Urothelium cell line (cell line): ENCODE measurements around the gene UTS2B.

Experiments
- DNase-seq: peaks from one replicate; pipeline ENCODE4 v3.0.0; 2011; ENCODE audit warnings: low spot score, mixed read lengths
- FAIRE-seq: peaks from 2 replicates; lab custom pipeline; 2011; peaks lifted over from hg19 to GRCh38; lab: Jason Lieb, UNC

Gene UTS2B

DNA sequence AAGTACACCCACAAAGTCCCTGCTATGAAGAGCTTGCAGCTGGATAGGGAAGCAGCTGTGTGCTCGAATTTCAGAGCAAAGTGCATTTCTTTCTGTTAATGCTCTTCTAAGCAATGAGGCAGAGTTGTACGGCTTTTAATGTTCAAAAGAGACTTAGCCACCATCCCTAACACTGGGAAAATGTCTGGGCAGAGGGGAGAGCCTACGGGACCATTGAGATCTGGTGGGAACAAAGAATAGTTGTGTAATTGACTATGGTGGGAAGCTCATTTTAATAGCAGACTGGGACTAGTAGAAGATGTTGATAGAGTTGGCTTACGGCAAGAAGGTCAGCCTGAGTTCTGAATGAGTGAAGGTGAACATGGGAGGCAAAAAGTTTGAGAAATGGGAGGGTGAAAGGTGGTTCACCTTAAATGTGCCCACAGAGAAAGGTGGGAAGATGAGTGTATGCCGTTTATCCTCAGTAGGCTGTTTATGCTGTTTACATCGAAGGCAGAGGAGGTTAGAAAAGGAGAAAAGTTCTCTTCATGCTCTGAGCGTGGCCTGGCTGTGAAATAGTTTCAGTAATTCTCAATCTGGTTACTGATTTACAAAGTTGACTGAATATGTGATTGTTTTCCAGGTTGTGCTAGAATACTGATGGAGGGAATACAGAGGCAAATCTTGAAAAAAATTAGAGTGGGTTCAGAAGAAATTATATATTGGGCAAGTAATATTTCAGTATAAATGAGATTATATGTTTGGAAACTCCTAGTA is 22.9 kb upstream of the UTS2B start:
- FAIRE-seq (no peak), DNase-seq (no peak)

GRCh38 chr3:191352014-191352413 is 21.7 kb upstream of the UTS2B start:
- no peak for FAIRE-seq
- no peak for DNase-seq

GRCh38 chr3:191350396-191351090 is 20.2 kb upstream of the UTS2B start:
- FAIRE-seq: no peak
- DNase-seq: no peak

DNA sequence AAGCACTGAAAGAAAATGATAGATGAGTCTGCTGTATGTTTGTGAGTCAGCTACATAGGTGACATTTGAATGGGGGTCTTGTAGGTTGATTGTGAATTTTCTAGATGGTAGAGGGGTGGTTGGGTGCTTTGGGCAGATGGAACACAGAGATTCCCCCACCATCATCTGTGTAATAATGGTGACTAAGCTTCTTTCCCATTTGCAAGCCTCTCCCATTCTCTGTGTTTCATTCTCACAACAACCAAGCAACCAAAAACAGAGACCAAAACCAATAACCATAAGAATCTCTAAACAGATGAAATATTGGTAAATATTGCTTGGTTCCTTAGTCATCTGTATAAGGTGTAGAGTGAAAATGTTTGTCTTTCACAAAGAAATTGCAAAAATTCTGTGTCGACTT is 17.8 kb upstream of the UTS2B start:
- DNase-seq: no peak
- no peak for FAIRE-seq

DNA sequence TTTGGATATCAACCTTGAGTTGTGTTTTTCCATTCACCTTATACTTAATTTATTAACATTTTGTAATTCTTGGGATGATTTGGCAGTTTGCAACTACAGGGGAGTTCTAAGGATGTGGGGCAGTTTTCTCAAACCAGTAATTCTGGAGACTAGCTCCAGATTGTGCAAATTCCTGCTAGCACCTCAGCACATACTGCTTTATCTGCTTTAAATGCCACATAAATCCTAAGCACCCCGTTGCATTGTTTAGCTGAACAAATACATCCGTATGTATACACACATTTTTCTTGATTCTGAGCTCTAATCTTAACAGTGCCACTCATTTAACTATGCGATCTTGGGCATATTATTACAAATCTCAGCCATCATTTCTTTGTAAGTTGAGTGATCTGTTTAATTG is 16.9 kb upstream of the UTS2B start:
- DNase-seq (no peak), FAIRE-seq (no peak)

- FAIRE-seq: no peak
- DNase-seq: no peak
Measured at GRCh38 chr3:191345334-191345733, 15.0 kb upstream of the UTS2B start.

- no peak for FAIRE-seq
- DNase-seq: no peak
Measured at GRCh38 chr3:191343913-191344312, 13.6 kb upstream of the UTS2B start.

DNA sequence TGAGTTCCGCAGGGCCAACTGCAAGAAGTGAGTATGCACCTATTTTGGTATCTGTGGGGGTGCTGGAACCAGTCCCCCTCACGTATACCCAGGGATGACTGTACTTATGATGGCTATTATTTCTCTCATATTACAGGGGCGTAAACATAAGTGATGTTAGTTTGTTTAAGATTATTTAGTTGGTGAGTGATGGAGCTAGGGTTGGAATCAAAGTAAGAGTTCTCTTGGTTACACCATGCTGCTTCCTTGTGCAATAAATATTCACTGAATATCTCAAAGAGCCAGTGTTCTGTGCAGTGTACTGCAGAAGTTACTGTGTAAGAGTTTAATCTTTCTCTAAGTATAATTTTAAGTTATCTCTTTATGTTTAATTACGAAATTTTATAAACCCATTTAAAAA is 12.8 kb upstream of the UTS2B start:
- DNase-seq: no peak
- FAIRE-seq: no peak

GRCh38 chr3:191342411-191342810 is 12.1 kb upstream of the UTS2B start:
- FAIRE-seq: no peak
- no peak for DNase-seq

GRCh38 chr3:191342006-191342405 is 11.7 kb upstream of the UTS2B start:
- FAIRE-seq (no peak), DNase-seq (no peak)

DNA sequence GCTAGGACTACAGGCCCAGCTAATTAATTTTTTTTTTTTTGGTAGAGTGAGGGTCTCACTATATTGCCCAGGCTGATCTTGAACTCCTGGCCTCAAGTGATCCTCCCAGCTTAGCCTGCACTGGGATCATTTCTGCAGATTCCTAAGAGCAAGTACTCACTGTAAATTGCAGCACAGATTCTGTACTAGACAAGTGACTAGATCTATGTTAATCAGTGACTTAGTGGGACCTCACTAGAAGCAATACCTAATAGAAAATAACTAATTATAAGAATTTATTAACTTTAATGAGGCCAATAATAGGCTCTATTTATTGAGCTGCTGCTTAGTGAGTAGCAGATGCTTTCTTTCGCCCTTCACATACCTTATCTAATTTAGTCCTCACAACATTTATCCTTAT is 10.6 kb upstream of the UTS2B start:
- FAIRE-seq (no peak), DNase-seq (no peak)

DNA sequence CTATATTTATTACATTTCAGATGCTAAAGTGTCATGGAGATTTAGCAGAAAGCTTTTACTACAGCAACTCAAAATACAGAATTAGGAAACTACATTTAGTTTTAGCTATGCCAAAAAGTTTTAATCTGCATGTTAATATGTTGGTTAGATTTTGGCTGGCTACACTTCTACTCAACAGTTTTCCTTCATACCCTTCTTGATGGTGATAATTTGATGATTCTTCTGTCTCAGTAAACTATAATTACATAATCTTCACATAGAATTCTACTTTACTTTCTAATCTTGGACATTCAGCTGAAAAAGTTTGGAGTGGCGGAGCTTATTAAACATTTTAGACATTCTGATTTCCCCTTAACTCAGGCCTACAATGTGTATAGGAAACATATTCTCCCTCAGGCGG is 10.0 kb upstream of the UTS2B start:
- no peak for DNase-seq
- no peak for FAIRE-seq

DNA sequence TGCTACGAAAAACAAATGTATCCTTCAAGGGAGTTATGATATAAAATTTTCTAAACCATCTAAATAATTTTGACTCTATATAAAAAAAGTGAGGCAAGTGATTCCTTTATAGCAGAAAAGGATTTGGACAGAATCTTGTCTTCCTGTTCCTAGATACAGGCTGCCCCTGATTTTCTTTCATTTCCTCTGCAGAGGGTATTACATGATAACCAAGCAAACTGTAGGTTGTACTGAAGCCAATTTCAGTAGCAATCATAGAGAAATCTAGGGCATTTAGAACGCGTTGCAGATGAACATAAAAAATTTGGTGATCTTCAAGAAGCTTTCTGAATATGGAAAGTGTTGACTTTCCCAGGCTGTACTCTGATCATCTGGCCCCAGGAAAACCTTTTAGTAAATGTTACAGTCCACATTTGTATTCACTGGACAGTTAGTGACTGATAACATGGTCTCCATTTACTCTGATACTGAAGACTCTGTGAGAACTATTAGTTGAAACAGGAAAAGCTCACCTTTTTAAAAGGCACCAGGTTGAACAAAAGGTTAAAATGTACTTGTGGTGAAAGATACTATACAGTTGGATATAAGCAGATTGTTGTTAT is 9.1 kb upstream of the UTS2B start:
- no peak for DNase-seq
- no peak for FAIRE-seq

DNA sequence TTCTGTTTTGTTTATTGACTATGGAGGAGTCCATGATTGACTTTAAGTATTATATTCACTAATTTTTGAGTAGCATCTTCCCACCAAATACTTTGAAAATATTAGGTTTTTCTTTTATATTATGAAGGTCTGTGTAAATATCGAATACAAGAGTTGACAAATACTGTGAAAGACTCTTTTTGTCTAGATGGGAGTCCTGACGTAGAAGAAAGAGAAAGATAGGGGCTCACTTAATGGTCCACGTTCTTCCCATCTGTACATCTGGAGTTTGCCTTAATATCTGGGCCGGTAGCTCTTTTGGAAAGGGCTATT is 7.8 kb upstream of the UTS2B start:
- DNase-seq (no peak), FAIRE-seq (no peak)

DNA sequence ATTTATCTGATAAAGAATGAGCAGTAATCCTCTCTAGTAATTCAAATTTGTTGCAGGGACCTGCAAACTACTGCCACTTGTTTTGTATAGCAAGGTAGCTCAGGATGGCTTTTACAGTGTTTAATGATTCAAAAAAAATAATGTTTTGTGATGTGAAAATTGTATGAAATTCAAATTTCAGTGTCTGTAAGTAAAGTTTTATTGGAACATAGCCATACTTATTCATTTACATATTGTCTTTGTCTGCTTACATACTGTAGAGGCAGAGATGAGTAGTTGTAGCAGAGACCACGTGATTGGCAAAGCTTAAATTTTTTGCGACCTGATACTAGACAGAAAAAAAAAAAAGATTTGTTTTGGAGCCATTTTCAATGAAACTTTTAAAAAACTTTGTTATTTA is 6.5 kb upstream of the UTS2B start:
- DNase-seq: no peak
- no peak for FAIRE-seq

- DNase-seq: no peak
Measured at GRCh38 chr3:191334346-191334893, 4.1 kb upstream of the UTS2B start.

GRCh38 chr3:191333298-191333880 is 3.1 kb upstream of the UTS2B start:
- FAIRE-seq: no peak

More at GRCh38 chr3:191334346-191334893, 4.1 kb upstream of the UTS2B start:
- FAIRE-seq: no peak

DNA sequence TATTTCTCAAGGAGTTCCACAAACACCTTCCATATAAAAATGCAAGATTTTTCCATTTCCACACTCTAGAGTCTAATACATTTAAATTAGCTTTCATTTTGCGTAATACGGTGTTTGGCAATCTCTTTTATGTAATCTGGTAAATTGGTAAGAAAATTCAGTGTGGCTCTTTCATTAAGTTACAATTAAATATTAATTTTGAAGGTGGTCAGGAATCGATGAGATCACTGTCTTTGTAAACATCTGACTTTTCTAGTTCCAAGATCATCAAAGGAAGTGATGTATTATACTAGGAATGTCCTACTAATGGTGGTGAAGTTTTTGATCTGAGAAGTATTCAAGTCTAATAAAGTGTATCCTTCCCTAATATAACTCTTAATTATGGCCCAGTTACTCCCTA is 1.1 kb upstream of the UTS2B start:
- DNase-seq (peak; percentile 8), FAIRE-seq (no peak)

More at GRCh38 chr3:191333298-191333880, 3.1 kb upstream of the UTS2B start:
- no peak for DNase-seq

- no peak for DNase-seq
- no peak for FAIRE-seq
Measured at GRCh38 chr3:191330530-191331048, 263 bp upstream of the UTS2B start.

DNA sequence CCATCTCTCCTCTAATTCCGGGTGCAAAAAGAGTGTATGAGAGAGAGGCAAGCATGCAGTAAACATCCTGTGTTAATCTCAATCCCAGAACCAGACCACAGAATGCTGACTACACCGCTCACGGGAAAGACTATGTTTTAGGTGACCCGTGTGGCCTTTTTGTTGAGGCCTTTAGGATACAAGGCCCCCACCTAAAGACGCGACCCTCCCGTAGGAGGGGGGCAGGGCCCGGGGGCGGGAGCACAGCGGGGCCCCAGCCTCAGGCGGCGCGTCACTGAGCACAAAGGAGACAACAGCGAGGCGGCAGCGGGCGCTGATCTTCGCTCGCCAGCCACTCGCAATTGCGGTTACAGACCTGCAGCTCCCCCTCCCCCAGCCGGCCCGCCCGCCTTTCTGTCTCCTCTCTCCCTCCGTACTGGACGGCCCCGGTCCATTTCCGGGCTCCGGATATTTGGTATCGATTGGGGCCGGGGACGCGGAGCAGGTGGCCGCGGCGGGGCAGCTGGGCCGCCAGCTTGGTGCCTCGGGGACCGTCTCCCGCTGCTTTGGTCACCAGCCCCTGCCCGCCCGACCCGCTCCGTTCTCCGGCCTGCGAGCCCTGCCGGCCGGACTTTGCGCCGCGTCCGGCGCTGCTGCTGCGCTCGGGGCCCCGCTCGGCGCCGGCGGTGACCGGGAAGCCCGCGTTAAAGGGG is 1.2 kb downstream of the UTS2B start, which contains the start of gene CCDC50:
TSS of gene CCDC50 (plus strand) at position 433 of the 692 bp plus-strand sequence. CDS start 281 bp downstream, outside the sequence.
- DNase-seq: peak; percentile 86
- no peak for FAIRE-seq
